ENCODE measurements around the gene UIMC1.

GRCh38 chr5:176927562-176927961 is 79.0 kb downstream of the UIMC1 start:
- no peak for TF ChIP-seq RAD21 (IDR thresholded peaks at IDR 0.05; ENCODE audit: low read depth)
- TF ChIP-seq CTCF (IDR thresholded peaks at IDR 0.05 in 2 of 3, conservative IDR thresholded peaks at IDR 0.05 in 1 of 3; ENCODE audit: borderline replicate concordance in 1 of 3, insufficient read depth in 1 of 3, low read depth in 2 of 3, low read length in 2 of 3), result no peak
- TF ChIP-seq YY1 (IDR thresholded peaks at IDR 0.05; ENCODE audit: extremely low read depth, insufficient replicate concordance, low read depth, low read length), result no peak
- no peak for TF ChIP-seq MAX (IDR thresholded peaks at IDR 0.05)
- TF ChIP-seq CEBPB (IDR thresholded peaks at IDR 0.05; ENCODE audit: low read depth), result no peak
- no peak for TF ChIP-seq POLR2A (IDR thresholded peaks at IDR 0.05; ENCODE audit: borderline replicate concordance, extremely low read depth, insufficient read depth, insufficient read length)
- no peak for TF ChIP-seq CBX3 (IDR thresholded peaks at IDR 0.05; ENCODE audit: low read depth)
- TF ChIP-seq TCF7L2 (IDR thresholded peaks at IDR 0.05; ENCODE audit: borderline replicate concordance, extremely low read depth, insufficient read depth, insufficient read length), result no peak
- TF ChIP-seq POLR2AphosphoS5 (IDR thresholded peaks at IDR 0.05; ENCODE audit: low read depth, low read length), result no peak
- TF ChIP-seq REST (IDR thresholded peaks at IDR 0.05; ENCODE audit: low read depth), result no peak
- TF ChIP-seq EZH2phosphoT487 (IDR thresholded peaks at IDR 0.05; ENCODE audit: borderline replicate concordance), result no peak
- no peak for TF ChIP-seq ATF3 (IDR thresholded peaks at IDR 0.05)
- TF ChIP-seq SIN3A (IDR thresholded peaks at IDR 0.05; ENCODE audit: low read depth), result no peak
- no peak for TF ChIP-seq EZH2 (IDR thresholded peaks at IDR 0.05)

All from HCT116 (cell line).